NB4 (cell line): ENCODE measurements around the gene SYF2.
"Not testable (repeated sequence)": the region's sequence is repeated elsewhere in the genome, so short reads cannot be mapped to it uniquely, and the experiment has no call there.

Experiments
- DNase-seq: peaks from one replicate; pipeline ENCODE4 v3.0.0; 2010; ENCODE audit warnings: low read depth
- H3K4me3 ChIP-seq: one replicate; pipeline ENCODE4 v1.5.1; 2011; ENCODE audit warnings: mild to moderate bottlenecking, low read depth, low read length, moderate library complexity
- MYC ChIP-seq: IDR thresholded peaks from 2 replicates; pipeline ENCODE4 v1.6.1; 2011; ENCODE audit warnings: low read depth, low read length
- POLR2A ChIP-seq: IDR thresholded peaks from 2 replicates; pipeline ENCODE4 v1.6.1; 2011; ENCODE audit warnings: mild to moderate bottlenecking; ENCODE audit not compliant: insufficient read length; ENCODE audit errors: extremely low read depth
- TF ChIP-seq, protein P1 (sequence below): IDR thresholded peaks from one replicate; pipeline ENCODE4 v1.5.1; 2012; ENCODE audit warnings: low read depth, low read length
- TF ChIP-seq, protein P2 (sequence below): IDR thresholded peaks from 2 replicates; pipeline ENCODE4 v1.6.1; 2011; ENCODE audit warnings: low read depth, low read length

Gene SYF2

DNA sequence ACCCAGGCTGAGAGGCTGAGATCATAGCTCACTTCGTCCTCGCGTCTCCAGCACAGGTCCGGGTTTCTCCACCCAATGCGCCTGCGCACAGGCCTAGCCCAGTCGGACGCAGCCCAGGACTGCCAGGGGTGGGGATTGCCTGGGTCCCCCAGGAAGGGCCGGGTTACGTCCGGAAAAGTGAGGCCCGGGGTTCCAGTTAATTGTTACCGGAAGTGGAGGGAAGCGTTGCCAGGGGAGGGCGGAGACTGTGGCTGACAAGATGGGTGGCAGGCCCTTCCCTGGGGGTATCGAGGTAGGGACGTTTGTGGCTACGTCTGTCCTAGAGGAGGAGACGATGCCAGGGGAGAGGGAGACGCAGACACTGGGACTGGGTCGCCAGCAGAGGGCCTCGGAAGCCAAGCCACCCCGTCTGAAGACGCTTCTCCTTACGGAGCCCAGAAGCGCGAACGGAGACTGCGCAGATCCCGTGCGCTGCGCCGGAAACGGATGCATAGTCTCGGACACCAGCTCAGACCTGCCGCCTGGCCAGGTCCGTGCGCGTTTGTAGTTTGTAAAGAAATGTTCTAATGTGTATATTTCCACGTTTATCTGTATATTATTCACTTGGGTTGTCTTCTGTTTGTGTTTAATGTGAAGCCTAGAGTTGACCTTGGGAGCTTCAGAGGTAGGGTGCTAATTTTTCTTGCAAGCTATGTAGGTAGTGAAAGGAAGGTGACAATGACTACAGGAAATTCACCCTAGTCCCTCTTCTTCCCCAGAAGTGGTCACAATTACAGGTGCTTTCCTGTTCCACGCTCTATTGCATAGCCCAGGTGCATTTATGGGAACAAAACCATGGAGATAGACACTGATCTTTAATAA is 7.6 kb upstream of the SYF2 start:
- TF ChIP-seq, protein P1, sequence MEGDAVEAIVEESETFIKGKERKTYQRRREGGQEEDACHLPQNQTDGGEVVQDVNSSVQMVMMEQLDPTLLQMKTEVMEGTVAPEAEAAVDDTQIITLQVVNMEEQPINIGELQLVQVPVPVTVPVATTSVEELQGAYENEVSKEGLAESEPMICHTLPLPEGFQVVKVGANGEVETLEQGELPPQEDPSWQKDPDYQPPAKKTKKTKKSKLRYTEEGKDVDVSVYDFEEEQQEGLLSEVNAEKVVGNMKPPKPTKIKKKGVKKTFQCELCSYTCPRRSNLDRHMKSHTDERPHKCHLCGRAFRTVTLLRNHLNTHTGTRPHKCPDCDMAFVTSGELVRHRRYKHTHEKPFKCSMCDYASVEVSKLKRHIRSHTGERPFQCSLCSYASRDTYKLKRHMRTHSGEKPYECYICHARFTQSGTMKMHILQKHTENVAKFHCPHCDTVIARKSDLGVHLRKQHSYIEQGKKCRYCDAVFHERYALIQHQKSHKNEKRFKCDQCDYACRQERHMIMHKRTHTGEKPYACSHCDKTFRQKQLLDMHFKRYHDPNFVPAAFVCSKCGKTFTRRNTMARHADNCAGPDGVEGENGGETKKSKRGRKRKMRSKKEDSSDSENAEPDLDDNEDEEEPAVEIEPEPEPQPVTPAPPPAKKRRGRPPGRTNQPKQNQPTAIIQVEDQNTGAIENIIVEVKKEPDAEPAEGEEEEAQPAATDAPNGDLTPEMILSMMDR: peak; percentile 57
- peak; percentile 77 for TF ChIP-seq POLR2A
- TF ChIP-seq, protein P2, sequence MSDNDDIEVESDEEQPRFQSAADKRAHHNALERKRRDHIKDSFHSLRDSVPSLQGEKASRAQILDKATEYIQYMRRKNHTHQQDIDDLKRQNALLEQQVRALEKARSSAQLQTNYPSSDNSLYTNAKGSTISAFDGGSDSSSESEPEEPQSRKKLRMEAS: peak; percentile 56
- TF ChIP-seq MYC: peak; percentile 70
- peak; percentile 96 for DNase-seq
- H3K4me3 ChIP-seq: peak overlapping the region; percentile 69

DNA sequence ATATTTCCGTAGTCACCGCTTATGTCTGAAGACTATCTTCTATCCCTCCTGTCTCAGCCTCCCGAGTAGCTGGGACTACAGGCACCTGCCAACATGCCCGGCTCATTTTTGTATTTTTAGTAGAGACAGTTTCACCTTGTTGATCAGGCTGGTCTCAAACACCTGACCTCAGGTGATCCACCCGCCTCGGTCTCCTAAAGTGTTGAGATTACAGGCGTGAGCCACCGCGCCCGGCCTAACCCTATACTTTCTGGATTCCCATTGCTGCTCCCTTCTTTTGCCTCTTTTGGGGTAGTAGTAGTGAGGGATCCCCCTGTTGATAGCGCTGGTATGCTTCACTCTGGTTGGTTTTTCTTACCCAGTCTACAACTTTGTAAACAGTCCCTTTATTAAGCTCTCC is 5.7 kb upstream of the SYF2 start:
- DNase-seq: no peak
- TF ChIP-seq, protein P1: no peak
- TF ChIP-seq, protein P2: no peak
- TF ChIP-seq POLR2A (no peak), MYC (no peak)
- H3K4me3 ChIP-seq: no peak overlapping the region

DNA sequence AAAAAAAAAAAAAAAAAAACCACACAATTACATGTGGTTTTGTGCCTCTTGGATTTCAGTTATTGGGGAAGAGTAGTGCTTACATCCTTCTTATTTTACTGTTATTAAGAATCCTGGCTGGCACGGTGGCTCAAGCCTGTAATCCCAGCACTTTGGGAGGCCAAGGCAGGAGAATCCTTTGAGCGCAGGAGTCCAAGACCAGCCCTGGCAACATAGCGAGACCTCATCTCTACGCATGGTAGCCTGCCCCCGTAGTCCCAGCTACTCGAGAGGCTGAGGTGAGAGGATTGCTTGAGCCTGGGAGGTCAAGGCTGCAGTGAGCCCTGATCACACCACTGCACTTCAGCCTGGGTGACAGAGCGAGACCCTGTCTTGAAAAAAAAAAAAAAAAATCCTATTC is 4.0 kb upstream of the SYF2 start:
- not testable (repeated sequence) for DNase-seq, H3K4me3 ChIP-seq

DNA sequence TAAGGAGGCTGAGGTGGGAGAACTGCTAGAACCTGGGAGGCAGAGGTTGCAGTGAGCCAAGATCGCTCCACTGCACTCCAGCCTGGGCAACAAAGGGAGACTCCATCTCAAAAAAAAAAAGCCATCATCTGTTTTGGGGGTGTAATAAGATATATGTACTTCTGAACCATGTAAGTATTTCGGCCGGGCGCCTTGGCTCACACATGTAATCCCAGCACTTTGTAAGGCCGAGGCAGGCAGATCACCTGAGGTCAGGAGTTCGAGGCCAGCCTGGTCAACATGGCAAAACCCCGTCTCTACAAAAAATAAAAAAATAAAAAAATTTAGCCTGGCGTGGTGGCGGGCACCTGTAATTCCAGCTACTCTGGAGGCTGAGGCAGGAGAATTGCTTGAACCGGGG is 3.1 kb upstream of the SYF2 start:
- DNase-seq, H3K4me3 ChIP-seq: not testable (repeated sequence)

DNA sequence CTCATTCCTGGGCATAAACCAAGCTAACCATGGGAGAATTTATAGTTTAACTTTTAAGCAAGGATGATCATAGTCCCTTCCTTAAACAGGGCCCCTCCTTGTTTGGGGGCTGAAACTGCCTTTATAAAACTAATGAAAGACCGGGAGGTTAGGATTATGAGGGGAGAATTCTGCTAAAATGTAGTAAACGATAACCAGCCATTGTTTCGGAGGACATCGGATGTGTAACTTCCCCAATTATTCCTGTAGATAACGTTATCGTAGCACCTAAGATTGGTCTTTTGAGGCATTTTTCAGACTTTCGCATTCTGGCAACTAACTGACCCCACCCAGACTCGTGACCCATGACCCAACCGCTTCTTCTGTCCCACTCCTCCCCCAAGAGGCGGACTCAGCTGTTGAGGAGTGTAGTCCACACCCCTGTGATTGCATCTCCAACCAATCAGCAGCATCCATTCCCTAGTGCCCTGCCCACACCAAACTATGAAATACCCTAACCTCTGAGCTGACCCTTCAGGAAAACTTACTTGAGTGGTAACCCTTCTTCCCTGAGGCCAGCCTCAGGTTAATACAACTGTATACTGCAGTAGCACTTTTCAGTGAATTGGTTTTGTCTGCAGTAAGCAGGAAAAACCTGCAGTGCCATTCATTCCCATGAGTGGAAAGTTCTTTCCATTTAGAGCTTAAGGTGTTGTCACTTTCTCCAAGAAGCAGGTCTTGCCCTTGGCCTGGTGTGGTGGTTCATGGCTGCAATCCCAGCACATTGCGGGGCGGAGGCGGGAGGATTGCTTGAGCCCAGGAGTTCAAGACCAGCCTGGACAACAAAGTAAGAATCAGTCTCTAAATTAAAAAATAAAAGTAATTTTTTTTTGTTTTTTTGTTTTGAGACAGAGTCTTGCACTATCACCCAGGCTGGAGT is 823 bp upstream of the SYF2 start:
- peak overlapping the region; percentile 99 for H3K4me3 ChIP-seq
- peak; percentile 89 for DNase-seq
- TF ChIP-seq POLR2A (peak; percentile 37), MYC (no peak)
- TF ChIP-seq, protein P2: peak; percentile 44
- TF ChIP-seq, protein P1: no peak

DNA sequence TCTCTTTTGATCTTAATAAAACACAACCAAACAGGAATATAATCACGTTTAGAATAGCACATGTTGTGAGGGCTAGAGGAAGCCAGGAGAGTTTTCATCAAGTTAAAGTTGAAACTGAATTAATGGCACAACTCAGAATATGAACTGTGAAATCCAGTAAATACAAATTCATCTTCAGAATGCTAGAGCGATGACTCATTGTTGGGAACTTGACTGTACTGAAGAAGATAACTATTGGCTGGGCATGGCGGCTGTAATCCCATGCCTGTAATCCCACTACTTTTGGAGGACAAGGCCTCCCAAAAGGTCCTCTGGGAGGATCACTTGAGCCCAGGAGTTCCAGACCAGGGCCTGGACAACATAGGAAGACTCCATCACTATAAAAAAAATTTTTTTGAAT is 8.8 kb downstream of the SYF2 start:
- no peak for DNase-seq
- no peak for TF ChIP-seq MYC
- TF ChIP-seq, protein P1: no peak
- no peak overlapping the region for H3K4me3 ChIP-seq
